Measurements from ENCODE around the gene ZBTB20.

ZBTB20 gene

GRCh38 chr3:114863848-114864247, 283.2 kb downstream of the ZBTB20 start:
- no peak for DNase-seq

GRCh38 chr3:114861666-114862065, 285.4 kb downstream of the ZBTB20 start:
- no peak for DNase-seq

- no peak for DNase-seq
Observed at GRCh38 chr3:114860531-114860930, 286.6 kb downstream of the ZBTB20 start.

- peak; percentile 34 for DNase-seq
Observed at GRCh38 chr3:114858329-114858728, 288.8 kb downstream of the ZBTB20 start.

- DNase-seq: no peak
Observed at GRCh38 chr3:114857299-114857701, 289.8 kb downstream of the ZBTB20 start.

GRCh38 chr3:114856835-114857234, 290.3 kb downstream of the ZBTB20 start:
- DNase-seq: no peak

GRCh38 chr3:114855839-114856238, 291.2 kb downstream of the ZBTB20 start:
- no peak for DNase-seq

- no peak for DNase-seq
Observed at GRCh38 chr3:114852966-114853365, 294.1 kb downstream of the ZBTB20 start.

- no peak for DNase-seq
Observed at GRCh38 chr3:114850898-114851297, 296.2 kb downstream of the ZBTB20 start.

- DNase-seq: no peak
Observed at GRCh38 chr3:114848643-114849350, 298.3 kb downstream of the ZBTB20 start.

GRCh38 chr3:114848082-114848481, 299.0 kb downstream of the ZBTB20 start:
- DNase-seq: peak; percentile 48

GRCh38 chr3:114847564-114847963, 299.5 kb downstream of the ZBTB20 start:
- no peak for DNase-seq

- DNase-seq: no peak
Observed at GRCh38 chr3:114846779-114847178, 300.3 kb downstream of the ZBTB20 start.

GRCh38 chr3:114846252-114846651, 300.8 kb downstream of the ZBTB20 start:
- DNase-seq: peak; percentile 13

- no peak for DNase-seq
Observed at GRCh38 chr3:114841515-114841914, 305.6 kb downstream of the ZBTB20 start.

- DNase-seq: no peak
Observed at GRCh38 chr3:114839476-114839875, 307.6 kb downstream of the ZBTB20 start.

GRCh38 chr3:114838025-114838424, 309.1 kb downstream of the ZBTB20 start:
- DNase-seq: no peak

- DNase-seq: no peak
Observed at GRCh38 chr3:114834175-114834940, 312.7 kb downstream of the ZBTB20 start.

GRCh38 chr3:114831861-114832260, 315.2 kb downstream of the ZBTB20 start:
- DNase-seq: no peak

- no peak for DNase-seq
Observed at GRCh38 chr3:114830652-114831051, 316.4 kb downstream of the ZBTB20 start.

GRCh38 chr3:114829783-114830182, 317.3 kb downstream of the ZBTB20 start:
- DNase-seq: no peak

GRCh38 chr3:114827495-114827894, 319.6 kb downstream of the ZBTB20 start:
- DNase-seq: peak; percentile 65

GRCh38 chr3:114824014-114824413, 323.1 kb downstream of the ZBTB20 start:
- no peak for DNase-seq

- no peak for DNase-seq
Observed at GRCh38 chr3:114823061-114823460, 324.0 kb downstream of the ZBTB20 start.

Data from NCI-H1436 (cell line).